ENCODE measurements around the gene MGA. TPM values are rescaled to one million over a fixed set of nuclear protein-coding genes. Genes with fewer than 3 reads are reported as not detected.
A peak's percentile ranks its signal among the peaks of the same experiment; 100 is the strongest.

The MGA gene
- total RNA-seq, 1 experiment from 2014 or later = 21.5 TPM

GRCh38 chr15:41788262-41788661 is 128.1 kb downstream of the MGA start:
- no peaks in the 10 kb centered on the region for H3K9me3 ChIP-seq (replicated peaks)
- no peaks in the 10 kb centered on the region for H3K36me3 ChIP-seq
- DNase-seq (ENCODE audit: low read depth in 1 of 2, low spot score in 2 of 2) = no peak
- no peak overlapping the region for H3K27ac ChIP-seq
- H3K4me3 ChIP-seq = no peak overlapping the region
- peaks cover 29% of the 10 kb centered on the region for H3K4me1 ChIP-seq (replicated peaks)
- H3K27me3 ChIP-seq (replicated peaks) = no peaks in the 10 kb centered on the region

- H3K4me1 ChIP-seq (replicated peaks) = peaks cover 37% of the 10 kb centered on the region
- DNase-seq (ENCODE audit: low read depth in 1 of 2, low spot score in 2 of 2) = no peak
- H3K36me3 ChIP-seq = no peaks in the 10 kb centered on the region
- no peak overlapping the region for H3K4me3 ChIP-seq
- H3K9me3 ChIP-seq (replicated peaks) = no peaks in the 10 kb centered on the region
- no peak overlapping the region for H3K27ac ChIP-seq
- no peaks in the 10 kb centered on the region for H3K27me3 ChIP-seq (replicated peaks)
Observed at GRCh38 chr15:41789236-41789635, 129.0 kb downstream of the MGA start.

GRCh38 chr15:41789662-41790061 is 129.5 kb downstream of the MGA start:
- H3K4me1 ChIP-seq (replicated peaks) = peaks cover 39% of the 10 kb centered on the region
- no peak for DNase-seq (ENCODE audit: low read depth in 1 of 2, low spot score in 2 of 2)
- no peaks in the 10 kb centered on the region for H3K9me3 ChIP-seq (replicated peaks)
- H3K36me3 ChIP-seq = no peaks in the 10 kb centered on the region
- H3K27ac ChIP-seq = peak overlapping the region; percentile 86; the same call in 1 of the 2 replicates
- H3K27me3 ChIP-seq (replicated peaks) = no peaks in the 10 kb centered on the region
- no peak overlapping the region for H3K4me3 ChIP-seq

GRCh38 chr15:41790169-41790568 is 130.0 kb downstream of the MGA start:
- H3K27ac ChIP-seq = peak overlapping the region; percentile 86

GRCh38 chr15:41790756-41791546 is 130.7 kb downstream of the MGA start:
- H3K4me3 ChIP-seq = no peak overlapping the region
- no peaks in the 10 kb centered on the region for H3K27me3 ChIP-seq (replicated peaks)
- peak overlapping the region; percentile 86 for H3K27ac ChIP-seq
- H3K9me3 ChIP-seq (replicated peaks) = no peaks in the 10 kb centered on the region
- no peaks in the 10 kb centered on the region for H3K36me3 ChIP-seq
- peaks cover 41% of the 10 kb centered on the region for H3K4me1 ChIP-seq (replicated peaks)
- DNase-seq (ENCODE audit: low read depth in 1 of 2, low spot score in 2 of 2) = peak; percentile 64 to 81

More at GRCh38 chr15:41790169-41790568, 130.0 kb downstream of the MGA start:
- DNase-seq (ENCODE audit: low read depth in 1 of 2, low spot score in 2 of 2) = no peak
- H3K4me1 ChIP-seq (replicated peaks) = peaks cover 39% of the 10 kb centered on the region
- no peaks in the 10 kb centered on the region for H3K36me3 ChIP-seq
- H3K9me3 ChIP-seq (replicated peaks) = no peaks in the 10 kb centered on the region
- no peak overlapping the region for H3K4me3 ChIP-seq
- H3K27me3 ChIP-seq (replicated peaks) = no peaks in the 10 kb centered on the region

GRCh38 chr15:41791547-41791937 is 131.3 kb downstream of the MGA start:
- Histone ChIP-seq H3K4me3 (no peak overlapping the region), H3K4me1 (replicated peaks) (peaks cover 47% of the 10 kb centered on the region), H3K9me3 (replicated peaks) (no peaks in the 10 kb centered on the region), H3K27ac (peak overlapping the region; percentile 86), H3K27me3 (replicated peaks) (no peaks in the 10 kb centered on the region), H3K36me3 (no peaks in the 10 kb centered on the region)
- DNase-seq (ENCODE audit: low read depth in 1 of 2, low spot score in 2 of 2) = no peak

- no peak for DNase-seq (ENCODE audit: low read depth in 1 of 2, low spot score in 2 of 2)
- H3K9me3 ChIP-seq (replicated peaks) = no peaks in the 10 kb centered on the region
- no peak overlapping the region for H3K4me3 ChIP-seq
- peaks cover 53% of the 10 kb centered on the region for H3K4me1 ChIP-seq (replicated peaks)
- H3K36me3 ChIP-seq = no peaks in the 10 kb centered on the region
- peak overlapping the region; percentile 86 for H3K27ac ChIP-seq
- H3K27me3 ChIP-seq (replicated peaks) = no peaks in the 10 kb centered on the region
Observed at GRCh38 chr15:41792000-41792637, 131.9 kb downstream of the MGA start.

GRCh38 chr15:41794081-41794480 is 133.9 kb downstream of the MGA start:
- no peaks in the 10 kb centered on the region for H3K27me3 ChIP-seq (replicated peaks)
- H3K9me3 ChIP-seq (replicated peaks) = no peaks in the 10 kb centered on the region
- H3K4me1 ChIP-seq (replicated peaks) = peaks cover 53% of the 10 kb centered on the region
- no peak for DNase-seq (ENCODE audit: low read depth in 1 of 2, low spot score in 2 of 2)
- 0 out of 2 replicates have a peak overlapping the region, but pooled peaks have one; percentile 9 for H3K27ac ChIP-seq
- H3K4me3 ChIP-seq = no peak overlapping the region
- no peaks in the 10 kb centered on the region for H3K36me3 ChIP-seq

- Histone ChIP-seq H3K4me3 (no peak overlapping the region), H3K27ac (peak overlapping the region; percentile 5; the same call in 1 of the 2 replicates), H3K4me1 (replicated peaks) (peaks cover 33% of the 10 kb centered on the region), H3K9me3 (replicated peaks) (no peaks in the 10 kb centered on the region), H3K36me3 (no peaks in the 10 kb centered on the region), H3K27me3 (replicated peaks) (no peaks in the 10 kb centered on the region)
- DNase-seq (ENCODE audit: low read depth in 1 of 2, low spot score in 2 of 2) = peak in 1 of 2 experiments; percentile 30
Observed at GRCh38 chr15:41795996-41796856, 136.0 kb downstream of the MGA start.

GRCh38 chr15:41797201-41797944 is 137.2 kb downstream of the MGA start:
- H3K9me3 ChIP-seq (replicated peaks) = no peaks in the 10 kb centered on the region
- no peak overlapping the region for H3K4me3 ChIP-seq
- H3K36me3 ChIP-seq = no peaks in the 10 kb centered on the region
- H3K27ac ChIP-seq = no peak overlapping the region
- no peak for DNase-seq (ENCODE audit: low read depth in 1 of 2, low spot score in 2 of 2)
- peaks cover 30% of the 10 kb centered on the region for H3K4me1 ChIP-seq (replicated peaks)
- no peaks in the 10 kb centered on the region for H3K27me3 ChIP-seq (replicated peaks)

- Histone ChIP-seq H3K27me3 (replicated peaks) (no peaks in the 10 kb centered on the region), H3K27ac (no peak overlapping the region), H3K4me3 (no peak overlapping the region), H3K9me3 (replicated peaks) (no peaks in the 10 kb centered on the region), H3K36me3 (0 out of 2 replicates have a peak, but pooled peaks cover 2% of the 10 kb centered on the region), H3K4me1 (replicated peaks) (peaks cover 29% of the 10 kb centered on the region)
- no peak for DNase-seq (ENCODE audit: low read depth in 1 of 2, low spot score in 2 of 2)
Observed at GRCh38 chr15:41798607-41799487, 138.6 kb downstream of the MGA start.

GRCh38 chr15:41799488-41799805 is 139.2 kb downstream of the MGA start:
- Histone ChIP-seq H3K27ac (no peak overlapping the region), H3K9me3 (replicated peaks) (no peaks in the 10 kb centered on the region), H3K27me3 (replicated peaks) (no peaks in the 10 kb centered on the region), H3K4me1 (replicated peaks) (peaks cover 23% of the 10 kb centered on the region), H3K4me3 (no peak overlapping the region), H3K36me3 (0 out of 2 replicates have a peak, but pooled peaks cover 2% of the 10 kb centered on the region)
- no peak for DNase-seq (ENCODE audit: low read depth in 1 of 2, low spot score in 2 of 2)

Measured in SJSA1 (cell line).